ENCODE measurements around the gene NIT1. TPM values are rescaled to one million over a fixed set of nuclear protein-coding genes. Genes with fewer than 3 reads are reported as not detected.

The NIT1 gene
- total RNA-seq, 1 experiment from 2014 or later: 65.9 TPM

DNA sequence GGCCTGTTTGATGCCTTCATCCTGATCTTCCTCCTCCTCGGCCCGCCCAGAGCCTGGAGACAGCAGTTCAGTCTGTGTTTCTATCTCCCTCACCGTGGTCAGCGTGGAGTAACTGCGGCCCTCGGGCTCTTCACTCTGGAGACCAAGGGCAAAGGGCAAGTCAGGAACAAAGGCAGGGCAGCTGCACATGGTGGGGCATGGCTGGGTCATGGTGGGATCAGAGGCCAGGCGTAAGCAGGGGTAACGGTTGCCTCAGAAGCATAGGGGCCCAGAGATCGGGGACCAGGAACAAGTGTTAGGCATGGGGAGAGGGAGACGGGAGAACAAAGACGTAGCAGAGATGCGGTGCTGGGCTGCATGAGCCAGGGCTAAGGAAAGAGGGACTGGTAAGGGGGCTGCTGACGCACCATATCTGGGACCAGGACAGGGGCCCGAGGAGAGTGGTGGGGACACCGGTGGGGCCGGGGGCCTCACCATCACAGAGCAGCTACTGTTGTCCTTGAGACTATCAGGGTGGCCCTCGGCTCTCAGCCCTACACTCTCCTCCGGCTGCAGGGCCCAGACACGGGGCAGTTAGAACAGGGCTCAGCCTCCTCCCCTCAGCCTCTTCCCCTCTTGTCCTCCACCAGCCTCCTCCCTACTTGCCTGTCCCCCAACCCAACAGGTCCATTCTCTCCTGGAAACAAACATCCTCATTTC is 45.0 kb upstream of the NIT1 start:
- no peak for ATAC-seq
- RAD21 ChIA-PET (ENCODE audit: low non-redundant PET in 1 of 2, low total read pairs in 2 of 2, uncharacterized antibody in 2 of 2, unreplicated experiment in 2 of 2): interaction anchor here in 1 of 2 experiments (1.2 to 1.3 kb wide), 2 partner anchors 24 to 81 kb away, joined by 3 to 5 read pairs; no protein-coding TSS in a partner anchor
- Histone ChIP-seq H3K27me3 (ENCODE audit: insufficient read depth, low read length) (no peaks in the 10 kb centered on the region), H3K9ac (ENCODE audit: low read length) (no peak overlapping the region), H3K36me3 (ENCODE audit: control insufficient read depth in 1 of 2, insufficient read depth in 2 of 2, low read length in 2 of 2) (no peaks in the 10 kb centered on the region), H3K4me2 (ENCODE audit: low read length) (no peak overlapping the region), H3K9me2 (ENCODE audit: insufficient read depth) (no peaks in the 10 kb centered on the region), H2AFZ (ENCODE audit: low read depth, low read length, poor library complexity, severe bottlenecking) (no peak overlapping the region), H3K27ac (ENCODE audit: low read depth, low read length) (no peak overlapping the region), H3K9me3 (ENCODE audit: control insufficient read depth in 1 of 2, insufficient read depth in 1 of 2, low read depth in 1 of 2, low read length in 2 of 2) (no peaks in the 10 kb centered on the region), H3K79me2 (ENCODE audit: insufficient read depth, low read length) (no peaks in the 10 kb centered on the region), H3K4me1 (ENCODE audit: control insufficient read depth in 1 of 2, insufficient read depth in 2 of 2, low read length in 2 of 2) (peaks cover 0 to 46% of the 10 kb centered on the region in 2 experiments; a peak in 2 of 4 replicates), H3K4me3 (replicated peaks in 1 of 2; ENCODE audit: low read depth in 1 of 2, low read length in 2 of 2) (no peak overlapping the region), H4K20me1 (ENCODE audit: insufficient read depth) (no peaks in the 10 kb centered on the region)
- CTCF ChIA-PET: interaction anchor here (1.1 to 3.1 kb wide), 2 partner anchors 12 to 25 kb away, joined by 3 to 25 read pairs; partner anchors contain the start of gene KLHDC9
- no TSS peak for BruUV-seq (replicated peaks)
- no peak for DNase-seq (ENCODE audit: low read depth, low spot score)
- POLR2A ChIA-PET: interaction anchor here (0.7 to 1.2 kb wide), 2 partner anchors 25 to 45 kb away, joined by 4 to 5 read pairs; partner anchors contain the start of genes NIT1 and PFDN2
- intact Hi-C loops (cut with micrococcal nuclease): loop anchor here (1.0 kb wide), 1 partner anchor 24 kb away; no protein-coding TSS in a partner anchor
- TF ChIP-seq YY1 (IDR thresholded peaks at IDR 0.05; ENCODE audit: extremely low read depth, insufficient replicate concordance, low read depth, low read length): no peak
- TF ChIP-seq SP1 (IDR thresholded peaks at IDR 0.05; ENCODE audit: low read depth): no peak
- no peak for TF ChIP-seq ZFX (IDR thresholded peaks at IDR 0.05)
- no peak for TF ChIP-seq JUND (IDR thresholded peaks at IDR 0.05)
- TF ChIP-seq, protein P1, sequence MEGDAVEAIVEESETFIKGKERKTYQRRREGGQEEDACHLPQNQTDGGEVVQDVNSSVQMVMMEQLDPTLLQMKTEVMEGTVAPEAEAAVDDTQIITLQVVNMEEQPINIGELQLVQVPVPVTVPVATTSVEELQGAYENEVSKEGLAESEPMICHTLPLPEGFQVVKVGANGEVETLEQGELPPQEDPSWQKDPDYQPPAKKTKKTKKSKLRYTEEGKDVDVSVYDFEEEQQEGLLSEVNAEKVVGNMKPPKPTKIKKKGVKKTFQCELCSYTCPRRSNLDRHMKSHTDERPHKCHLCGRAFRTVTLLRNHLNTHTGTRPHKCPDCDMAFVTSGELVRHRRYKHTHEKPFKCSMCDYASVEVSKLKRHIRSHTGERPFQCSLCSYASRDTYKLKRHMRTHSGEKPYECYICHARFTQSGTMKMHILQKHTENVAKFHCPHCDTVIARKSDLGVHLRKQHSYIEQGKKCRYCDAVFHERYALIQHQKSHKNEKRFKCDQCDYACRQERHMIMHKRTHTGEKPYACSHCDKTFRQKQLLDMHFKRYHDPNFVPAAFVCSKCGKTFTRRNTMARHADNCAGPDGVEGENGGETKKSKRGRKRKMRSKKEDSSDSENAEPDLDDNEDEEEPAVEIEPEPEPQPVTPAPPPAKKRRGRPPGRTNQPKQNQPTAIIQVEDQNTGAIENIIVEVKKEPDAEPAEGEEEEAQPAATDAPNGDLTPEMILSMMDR (IDR thresholded peaks at IDR 0.05 in 2 of 3, conservative IDR thresholded peaks at IDR 0.05 in 1 of 3; ENCODE audit: borderline replicate concordance in 1 of 3, insufficient read depth in 1 of 3, low read depth in 2 of 3, low read length in 2 of 3): no peak
- no peak for TF ChIP-seq SIN3A (IDR thresholded peaks at IDR 0.05; ENCODE audit: low read depth)
- TF ChIP-seq CEBPB (IDR thresholded peaks at IDR 0.05; ENCODE audit: low read depth): no peak
- TF ChIP-seq, protein P2, sequence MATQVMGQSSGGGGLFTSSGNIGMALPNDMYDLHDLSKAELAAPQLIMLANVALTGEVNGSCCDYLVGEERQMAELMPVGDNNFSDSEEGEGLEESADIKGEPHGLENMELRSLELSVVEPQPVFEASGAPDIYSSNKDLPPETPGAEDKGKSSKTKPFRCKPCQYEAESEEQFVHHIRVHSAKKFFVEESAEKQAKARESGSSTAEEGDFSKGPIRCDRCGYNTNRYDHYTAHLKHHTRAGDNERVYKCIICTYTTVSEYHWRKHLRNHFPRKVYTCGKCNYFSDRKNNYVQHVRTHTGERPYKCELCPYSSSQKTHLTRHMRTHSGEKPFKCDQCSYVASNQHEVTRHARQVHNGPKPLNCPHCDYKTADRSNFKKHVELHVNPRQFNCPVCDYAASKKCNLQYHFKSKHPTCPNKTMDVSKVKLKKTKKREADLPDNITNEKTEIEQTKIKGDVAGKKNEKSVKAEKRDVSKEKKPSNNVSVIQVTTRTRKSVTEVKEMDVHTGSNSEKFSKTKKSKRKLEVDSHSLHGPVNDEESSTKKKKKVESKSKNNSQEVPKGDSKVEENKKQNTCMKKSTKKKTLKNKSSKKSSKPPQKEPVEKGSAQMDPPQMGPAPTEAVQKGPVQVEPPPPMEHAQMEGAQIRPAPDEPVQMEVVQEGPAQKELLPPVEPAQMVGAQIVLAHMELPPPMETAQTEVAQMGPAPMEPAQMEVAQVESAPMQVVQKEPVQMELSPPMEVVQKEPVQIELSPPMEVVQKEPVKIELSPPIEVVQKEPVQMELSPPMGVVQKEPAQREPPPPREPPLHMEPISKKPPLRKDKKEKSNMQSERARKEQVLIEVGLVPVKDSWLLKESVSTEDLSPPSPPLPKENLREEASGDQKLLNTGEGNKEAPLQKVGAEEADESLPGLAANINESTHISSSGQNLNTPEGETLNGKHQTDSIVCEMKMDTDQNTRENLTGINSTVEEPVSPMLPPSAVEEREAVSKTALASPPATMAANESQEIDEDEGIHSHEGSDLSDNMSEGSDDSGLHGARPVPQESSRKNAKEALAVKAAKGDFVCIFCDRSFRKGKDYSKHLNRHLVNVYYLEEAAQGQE (IDR thresholded peaks at IDR 0.05; ENCODE audit: low read depth): no peak
- no peak for TF ChIP-seq ELF1 (IDR thresholded peaks at IDR 0.05; ENCODE audit: borderline replicate concordance, low read depth)
- TF ChIP-seq SRF (IDR thresholded peaks at IDR 0.05; ENCODE audit: low read depth): no peak
- TF ChIP-seq ZNF274 (IDR thresholded peaks at IDR 0.05; ENCODE audit: low read depth, low read length): no peak
- no peak for TF ChIP-seq POLR2A (IDR thresholded peaks at IDR 0.05; ENCODE audit: borderline replicate concordance, extremely low read depth, insufficient read depth, insufficient read length)

Measured in HCT116 (cell line).